ENCODE measurements around the gene GOLGA6L24. TPM values are rescaled to one million over a fixed set of nuclear protein-coding genes. Genes with fewer than 3 reads are reported as not detected.
"Not testable (repeated sequence)": the region's sequence is repeated elsewhere in the genome, so short reads cannot be mapped to it uniquely, and the experiment has no call there.

The GOLGA6L24 gene, protein sequence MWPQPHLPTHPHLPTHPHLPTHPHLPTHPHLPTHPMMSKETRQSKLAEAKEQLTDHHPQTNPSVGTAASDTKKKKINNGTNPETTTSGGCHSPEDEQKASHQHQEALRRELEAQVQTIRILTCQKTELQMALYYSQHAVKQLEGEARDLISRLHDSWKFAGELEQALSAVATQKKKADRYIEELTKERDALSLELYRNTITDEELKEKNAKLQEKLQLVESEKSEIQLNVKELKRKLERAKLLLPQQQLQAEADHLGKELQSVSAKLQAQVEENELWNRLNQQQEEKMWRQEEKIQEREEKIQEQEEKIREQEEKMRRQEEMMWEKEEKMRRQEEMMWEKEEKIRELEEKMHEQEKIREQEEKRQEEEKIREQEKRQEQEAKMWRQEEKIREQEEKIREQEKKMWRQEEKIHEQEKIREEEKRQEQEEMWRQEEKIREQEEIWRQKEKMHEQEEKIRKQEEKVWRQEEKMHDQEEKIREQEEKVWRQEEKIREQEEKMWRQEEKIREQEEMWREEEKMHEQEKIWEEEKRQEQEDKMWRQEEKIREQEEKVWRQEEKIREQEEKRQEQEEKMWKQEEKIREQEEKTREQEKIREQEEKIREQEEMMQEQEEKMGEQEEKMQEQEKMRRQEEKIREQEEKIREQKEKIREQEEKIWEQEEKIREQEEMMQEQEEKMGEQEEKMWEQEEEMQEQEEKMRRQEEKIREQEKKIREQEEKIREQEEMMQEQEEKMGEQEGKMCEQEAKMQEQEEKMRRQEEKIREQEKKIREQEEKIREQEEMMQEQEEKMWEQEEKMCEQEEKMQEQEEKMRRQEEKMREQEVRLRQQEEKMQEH
- not detected for total RNA-seq

DNA sequence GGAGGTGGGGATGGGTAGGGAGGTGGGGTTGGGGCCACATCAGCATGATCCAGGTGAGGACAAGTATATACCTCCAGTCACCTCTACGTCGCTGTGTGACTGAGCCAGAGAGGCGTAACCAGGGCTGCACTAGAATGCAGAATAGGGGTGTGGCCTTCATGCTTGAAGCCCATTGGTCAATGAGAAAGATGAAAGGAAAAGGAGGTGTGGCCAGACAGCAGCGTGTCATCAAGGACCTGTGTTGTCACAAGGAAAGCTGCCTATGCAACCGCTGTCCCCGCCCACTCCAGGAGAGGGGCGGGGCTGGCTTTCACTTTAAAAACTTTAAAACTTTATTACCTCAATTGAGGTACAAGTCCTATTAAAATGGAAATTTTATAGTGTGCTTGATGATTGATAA, at the start of gene GOLGA6L24:
GOLGA6L24 (minus strand) TSS at position 101 of the 400 bp plus-strand sequence; CDS start at position 40, 61 bp downstream.
- H3K27ac ChIP-seq; intact Hi-C loops (cut with DNase I); H3K36me3 ChIP-seq; H3K9me3 ChIP-seq; DNase-seq (ENCODE audit: extremely low spot score in 2 of 2); H3K4me3 ChIP-seq; H3K27me3 ChIP-seq; H3K4me1 ChIP-seq: not testable (repeated sequence)

GRCh38 chr15:28402774-28403435, 45.0 kb upstream of the GOLGA6L24 start:
- H3K27me3 ChIP-seq; DNase-seq (ENCODE audit: extremely low spot score in 2 of 2); H3K4me1 ChIP-seq; H3K36me3 ChIP-seq; H3K4me3 ChIP-seq; H3K27ac ChIP-seq; intact Hi-C loops (cut with DNase I); H3K9me3 ChIP-seq: not testable (repeated sequence)

DNA sequence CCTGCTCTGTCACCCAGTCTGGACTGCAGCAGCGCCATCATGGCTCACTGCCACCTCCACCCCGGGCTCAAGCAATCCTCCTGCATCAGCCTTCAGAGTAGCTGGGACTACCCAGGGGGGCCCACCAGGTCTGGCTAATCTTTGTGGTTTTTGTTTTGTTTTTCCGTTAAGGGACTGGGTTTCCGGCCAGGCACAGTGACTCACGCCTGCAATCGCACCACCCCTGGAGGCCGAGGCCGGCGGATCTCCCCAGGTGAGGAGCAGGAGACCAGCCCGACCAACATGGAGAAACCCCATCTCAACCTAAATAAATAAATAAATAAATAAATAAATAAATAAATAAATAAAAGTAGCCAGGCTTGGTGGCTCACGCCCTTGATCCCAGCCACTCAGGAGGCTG, 38.1 kb upstream of the GOLGA6L24 start:
- H3K27ac ChIP-seq; DNase-seq (ENCODE audit: extremely low spot score in 2 of 2); H3K4me1 ChIP-seq; H3K27me3 ChIP-seq; H3K4me3 ChIP-seq; H3K36me3 ChIP-seq; H3K9me3 ChIP-seq; intact Hi-C loops (cut with DNase I): not testable (repeated sequence)

DNA sequence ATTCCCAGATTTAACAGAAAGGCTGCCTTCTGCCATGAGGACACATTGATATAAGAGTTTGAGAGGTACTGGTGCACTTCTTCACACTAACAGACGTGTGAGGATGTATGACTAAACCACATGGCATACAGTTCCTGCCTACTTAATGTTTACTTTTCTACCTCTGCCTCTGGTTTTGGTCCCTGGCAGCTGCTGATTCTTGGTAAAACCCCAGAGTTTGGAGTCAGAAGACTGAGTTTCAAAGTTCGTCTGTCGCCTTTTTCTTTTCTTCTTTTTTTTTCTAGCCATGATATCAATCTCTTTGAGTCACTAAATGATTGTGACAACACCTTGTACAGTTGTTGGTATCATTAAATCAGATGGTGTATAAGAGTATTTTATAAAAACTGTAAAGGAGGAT, 22.2 kb upstream of the GOLGA6L24 start:
- intact Hi-C loops (cut with DNase I); H3K9me3 ChIP-seq; H3K27me3 ChIP-seq; H3K4me1 ChIP-seq; H3K36me3 ChIP-seq; H3K27ac ChIP-seq; DNase-seq (ENCODE audit: extremely low spot score in 2 of 2); H3K4me3 ChIP-seq: not testable (repeated sequence)

GRCh38 chr15:28378364-28378763, 20.5 kb upstream of the GOLGA6L24 start, which contains the start of gene GOLGA8F:
TSS of gene GOLGA8F (plus strand) at chr15:28378664. CDS start at chr15:28378762, 98 bp downstream.
- H3K4me3 ChIP-seq; DNase-seq (ENCODE audit: extremely low spot score in 2 of 2); H3K4me1 ChIP-seq; H3K9me3 ChIP-seq; H3K27ac ChIP-seq; H3K36me3 ChIP-seq; intact Hi-C loops (cut with DNase I); H3K27me3 ChIP-seq: not testable (repeated sequence)

DNA sequence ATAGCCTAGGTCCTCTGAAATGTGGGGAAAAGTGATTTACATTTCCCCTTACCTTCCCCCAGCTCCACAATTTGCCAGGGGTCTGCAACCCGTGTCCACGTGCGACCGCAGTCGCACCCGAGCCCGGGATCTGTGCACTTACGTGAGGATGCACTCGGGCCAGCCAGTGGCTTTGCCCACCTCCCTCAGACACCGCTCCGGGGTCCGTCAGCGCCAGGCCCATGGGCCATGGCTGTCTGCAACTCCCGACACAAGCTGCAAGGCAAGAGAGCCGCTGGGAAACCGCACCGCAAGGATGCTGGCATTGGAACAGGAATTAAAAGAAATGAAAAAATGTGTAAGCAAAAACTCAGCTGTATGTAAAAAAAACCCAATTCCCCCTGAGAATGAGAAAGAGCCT, 7.6 kb upstream of the GOLGA6L24 start:
- H3K27ac ChIP-seq; H3K4me3 ChIP-seq; H3K27me3 ChIP-seq; DNase-seq (ENCODE audit: extremely low spot score in 2 of 2); intact Hi-C loops (cut with DNase I); H3K36me3 ChIP-seq; H3K4me1 ChIP-seq; H3K9me3 ChIP-seq: not testable (repeated sequence)

DNA sequence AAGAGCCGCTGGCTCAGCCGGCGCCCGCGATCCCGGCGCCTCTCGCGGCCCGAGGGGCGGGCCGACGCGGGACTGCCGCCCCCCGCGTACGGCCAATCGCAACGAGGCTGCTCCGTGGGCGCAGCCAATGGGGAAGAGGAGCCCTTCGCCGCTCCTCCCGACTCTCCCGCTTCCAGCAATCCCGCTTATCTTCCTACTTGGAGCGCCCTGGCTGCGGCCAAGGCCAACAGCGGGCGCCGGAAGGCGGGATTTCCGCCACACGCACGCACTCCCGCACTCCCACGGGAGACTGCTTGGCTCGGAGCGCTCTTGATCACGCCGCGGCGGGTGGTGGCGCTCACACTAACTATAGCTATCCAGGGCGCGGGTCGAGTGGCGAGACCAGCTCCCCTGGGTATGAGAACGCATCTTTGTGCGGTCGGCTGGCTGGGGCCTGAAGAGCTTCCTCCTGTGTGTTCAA, 35.7 kb downstream of the GOLGA6L24 start, which contains the start of gene HERC2:
HERC2 (minus strand) TSS at position 51 of the 460 bp plus-strand sequence. CDS start 746 bp downstream, outside the sequence.
- intact Hi-C loops (cut with DNase I); H3K9me3 ChIP-seq; DNase-seq (ENCODE audit: extremely low spot score in 2 of 2); H3K27me3 ChIP-seq; H3K27ac ChIP-seq: not testable (repeated sequence)
- H3K36me3 ChIP-seq, result peaks cover 0 to 13% of the 10 kb centered on the region in 2 donors
- peaks cover 12% of the 10 kb centered on the region for H3K4me1 ChIP-seq
- peak within 1 kb of the TSS; percentile 34 to 39 for H3K4me3 ChIP-seq

DNA sequence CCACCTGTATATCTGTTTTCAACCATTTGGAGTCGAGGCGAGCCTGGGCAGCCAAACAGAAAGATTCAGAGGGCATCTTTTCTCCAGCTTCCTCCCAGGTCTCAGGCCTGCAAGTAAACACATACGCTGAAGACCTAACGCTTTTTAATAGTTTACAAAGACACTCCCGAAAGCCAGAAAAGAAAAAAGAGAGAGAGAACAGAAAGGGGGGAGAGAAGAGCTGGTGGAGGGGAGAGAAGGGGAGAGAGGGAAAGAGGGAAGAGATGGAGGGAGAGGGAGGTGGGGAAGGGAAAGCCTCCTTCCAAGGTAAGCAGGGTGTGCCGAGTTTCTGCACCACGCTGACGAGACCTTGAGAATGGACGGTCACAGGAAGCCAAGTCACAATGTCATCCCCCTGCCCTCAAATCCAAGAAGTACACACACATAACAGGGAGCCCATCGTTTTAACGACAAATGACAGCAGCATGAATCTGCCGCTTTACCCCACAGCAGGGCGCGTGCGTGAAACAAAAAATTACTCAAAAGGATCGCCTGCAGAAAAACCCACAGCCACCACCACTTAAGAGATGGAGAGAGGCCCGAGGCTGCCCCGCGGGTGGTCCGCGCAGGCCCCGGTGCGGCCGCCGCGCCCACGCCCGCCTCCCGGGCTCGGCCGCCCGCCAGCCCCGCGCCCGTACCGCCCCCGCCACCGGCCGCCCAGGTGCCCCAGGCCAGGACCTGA, 36.4 kb downstream of the GOLGA6L24 start:
- intact Hi-C loops (cut with DNase I); H3K27ac ChIP-seq; H3K9me3 ChIP-seq; DNase-seq (ENCODE audit: extremely low spot score in 2 of 2); H3K27me3 ChIP-seq: not testable (repeated sequence)
- H3K4me1 ChIP-seq, result peaks cover 12% of the 10 kb centered on the region
- H3K36me3 ChIP-seq, result peaks cover 0 to 16% of the 10 kb centered on the region in 2 donors
- H3K4me3 ChIP-seq, result peak overlapping the region; percentile 34 to 39

DNA sequence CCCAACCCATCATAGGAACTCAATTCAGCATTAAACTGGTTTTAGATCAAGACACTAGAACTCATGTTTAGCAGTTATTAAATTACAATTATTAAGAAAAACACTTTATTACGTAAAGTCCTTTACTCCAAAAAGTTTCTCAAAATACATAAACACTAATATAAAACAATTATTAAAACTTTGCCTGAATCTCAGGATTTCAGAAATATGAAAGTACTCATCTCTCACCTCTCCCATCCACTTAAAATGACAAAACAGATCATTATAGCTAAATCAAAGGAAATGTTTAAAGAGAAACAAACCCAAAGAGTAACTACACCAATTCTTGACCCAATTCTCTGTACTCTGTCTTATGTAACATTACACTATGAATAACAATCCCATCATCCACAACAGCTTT, 38.2 kb downstream of the GOLGA6L24 start:
- DNase-seq (ENCODE audit: extremely low spot score in 2 of 2); intact Hi-C loops (cut with DNase I); H3K4me3 ChIP-seq; H3K27ac ChIP-seq; H3K9me3 ChIP-seq; H3K27me3 ChIP-seq: not testable (repeated sequence)
- Histone ChIP-seq H3K36me3 (peaks cover 0 to 24% of the 10 kb centered on the region in 2 donors), H3K4me1 (peaks cover 12% of the 10 kb centered on the region)

- H3K27me3 ChIP-seq; DNase-seq (ENCODE audit: extremely low spot score in 2 of 2); H3K9me3 ChIP-seq; H3K27ac ChIP-seq; intact Hi-C loops (cut with DNase I); H3K4me3 ChIP-seq: not testable (repeated sequence)
- Histone ChIP-seq H3K4me1 (peaks cover 12% of the 10 kb centered on the region), H3K36me3 (peaks cover 0 to 25% of the 10 kb centered on the region in 2 donors)
Measured at GRCh38 chr15:28318828-28319227, 39.1 kb downstream of the GOLGA6L24 start.

DNA sequence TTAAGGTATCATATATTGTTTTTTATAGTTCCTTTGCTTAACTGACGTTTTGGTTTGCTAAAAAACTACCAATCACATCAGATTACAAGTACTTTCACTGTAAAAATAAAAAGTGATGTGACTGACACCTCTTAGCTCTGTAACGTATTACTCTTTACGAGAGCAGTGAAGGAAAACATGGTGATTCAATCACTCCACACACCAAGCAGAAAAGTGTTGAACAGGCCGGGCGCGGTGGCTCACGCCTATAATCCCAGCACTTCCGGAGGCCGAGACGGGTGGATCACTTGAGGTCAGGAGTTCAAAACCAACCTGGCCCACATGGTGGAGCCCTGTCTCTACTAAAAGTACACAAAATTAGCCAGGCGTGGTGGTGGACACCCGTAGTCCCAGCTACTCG, 39.8 kb downstream of the GOLGA6L24 start:
- Histone ChIP-seq H3K4me1 (peaks cover 12% of the 10 kb centered on the region), H3K36me3 (peaks cover 0 to 25% of the 10 kb centered on the region in 2 donors)
- intact Hi-C loops (cut with DNase I); H3K27ac ChIP-seq; DNase-seq (ENCODE audit: extremely low spot score in 2 of 2); H3K27me3 ChIP-seq; H3K9me3 ChIP-seq; H3K4me3 ChIP-seq: not testable (repeated sequence)

DNA sequence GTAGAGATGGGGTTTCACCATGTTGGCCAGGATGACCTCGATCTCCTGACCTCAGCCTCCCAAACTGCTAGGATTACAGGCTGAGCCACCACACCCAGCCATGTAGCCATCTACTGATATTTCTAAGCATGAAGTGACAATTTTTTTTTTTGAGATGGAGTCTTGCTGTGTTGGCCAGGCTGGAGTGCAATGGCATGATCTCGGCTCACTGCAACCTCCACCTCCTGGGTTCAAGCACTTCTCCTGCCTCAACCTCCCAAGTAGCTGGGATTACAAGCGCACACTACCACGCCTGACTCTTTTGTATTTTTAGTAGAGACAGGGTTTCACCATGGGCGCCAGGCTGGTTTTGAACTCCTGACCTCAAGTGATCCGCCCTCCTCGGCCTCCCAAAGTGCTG, 40.9 kb downstream of the GOLGA6L24 start:
- H3K9me3 ChIP-seq; DNase-seq (ENCODE audit: extremely low spot score in 2 of 2); H3K27ac ChIP-seq; H3K27me3 ChIP-seq; H3K4me3 ChIP-seq; intact Hi-C loops (cut with DNase I): not testable (repeated sequence)
- peaks cover 0 to 25% of the 10 kb centered on the region in 2 donors for H3K36me3 ChIP-seq
- H3K4me1 ChIP-seq, result peaks cover 12% of the 10 kb centered on the region
